OCI-LY1 (cell line): ENCODE measurements around the gene RASL11A.

Experiments used
- CTCF ChIP-seq: fragments of 200-600 bp; sonication (generic), shearing (Covaris generic); IDR thresholded peaks from 2 replicates; pipeline ENCODE4 v1.5.1; 2017; ENCODE audit warnings: mild to moderate bottlenecking, antibody characterized with exemption, low read length, moderate library complexity, mixed read lengths
- EZH2 ChIP-seq: fragments of 200-600 bp; sonication (generic), shearing (Covaris generic); IDR thresholded peaks from 2 replicates; pipeline ENCODE4 v1.8.0; 2017; ENCODE audit warnings: borderline replicate concordance, mixed run types, mild to moderate bottlenecking, antibody characterized with exemption, low read length, moderate library complexity, mixed read lengths

DNA sequence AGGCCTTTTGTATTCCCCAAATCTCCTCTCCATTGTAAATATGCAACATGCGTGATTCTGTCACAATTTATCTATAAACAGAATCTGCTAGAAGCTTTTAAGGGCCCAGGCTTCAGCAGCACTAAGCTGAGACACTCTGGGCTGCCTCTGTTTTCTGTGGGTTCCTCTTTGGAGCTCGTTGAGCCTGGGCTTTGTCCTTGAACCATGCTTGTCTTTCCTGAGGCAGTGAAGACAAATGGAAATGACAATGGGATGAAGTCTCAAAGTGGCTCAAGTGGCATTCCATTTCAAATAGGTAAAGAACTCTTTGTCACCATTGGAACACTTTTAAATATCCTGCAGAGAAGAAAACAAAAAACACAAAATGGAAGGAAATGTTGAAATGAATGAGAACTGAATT lies 40.3 kb downstream of the RASL11A start:
- no peak for TF ChIP-seq CTCF
- no peak for TF ChIP-seq EZH2
